ENCODE results near the gene CTBP2.

DNA sequence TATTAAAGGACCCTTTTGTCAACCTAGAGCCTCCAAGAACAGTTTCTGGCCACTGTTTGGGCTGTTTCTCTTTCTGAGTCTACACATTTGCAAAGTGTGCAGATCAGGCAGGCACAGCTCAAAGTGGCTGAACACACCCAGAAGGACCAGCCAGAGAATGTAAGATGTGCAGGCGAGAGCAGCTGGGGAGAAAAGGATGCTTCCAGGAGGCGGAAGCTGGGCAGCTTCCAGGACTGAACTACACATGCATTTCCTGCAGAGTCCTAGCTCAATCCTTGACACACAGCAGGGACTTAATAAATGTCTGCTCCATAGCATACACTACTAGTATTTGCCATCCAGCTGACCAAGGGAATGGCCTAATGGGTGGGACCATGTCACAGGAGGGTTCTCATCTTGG, 70.9 kb downstream of the CTBP2 start:
- TF ChIP-seq, protein P1, sequence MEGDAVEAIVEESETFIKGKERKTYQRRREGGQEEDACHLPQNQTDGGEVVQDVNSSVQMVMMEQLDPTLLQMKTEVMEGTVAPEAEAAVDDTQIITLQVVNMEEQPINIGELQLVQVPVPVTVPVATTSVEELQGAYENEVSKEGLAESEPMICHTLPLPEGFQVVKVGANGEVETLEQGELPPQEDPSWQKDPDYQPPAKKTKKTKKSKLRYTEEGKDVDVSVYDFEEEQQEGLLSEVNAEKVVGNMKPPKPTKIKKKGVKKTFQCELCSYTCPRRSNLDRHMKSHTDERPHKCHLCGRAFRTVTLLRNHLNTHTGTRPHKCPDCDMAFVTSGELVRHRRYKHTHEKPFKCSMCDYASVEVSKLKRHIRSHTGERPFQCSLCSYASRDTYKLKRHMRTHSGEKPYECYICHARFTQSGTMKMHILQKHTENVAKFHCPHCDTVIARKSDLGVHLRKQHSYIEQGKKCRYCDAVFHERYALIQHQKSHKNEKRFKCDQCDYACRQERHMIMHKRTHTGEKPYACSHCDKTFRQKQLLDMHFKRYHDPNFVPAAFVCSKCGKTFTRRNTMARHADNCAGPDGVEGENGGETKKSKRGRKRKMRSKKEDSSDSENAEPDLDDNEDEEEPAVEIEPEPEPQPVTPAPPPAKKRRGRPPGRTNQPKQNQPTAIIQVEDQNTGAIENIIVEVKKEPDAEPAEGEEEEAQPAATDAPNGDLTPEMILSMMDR (IDR thresholded peaks at IDR 0.05) = no peak
- TF ChIP-seq, protein P2, sequence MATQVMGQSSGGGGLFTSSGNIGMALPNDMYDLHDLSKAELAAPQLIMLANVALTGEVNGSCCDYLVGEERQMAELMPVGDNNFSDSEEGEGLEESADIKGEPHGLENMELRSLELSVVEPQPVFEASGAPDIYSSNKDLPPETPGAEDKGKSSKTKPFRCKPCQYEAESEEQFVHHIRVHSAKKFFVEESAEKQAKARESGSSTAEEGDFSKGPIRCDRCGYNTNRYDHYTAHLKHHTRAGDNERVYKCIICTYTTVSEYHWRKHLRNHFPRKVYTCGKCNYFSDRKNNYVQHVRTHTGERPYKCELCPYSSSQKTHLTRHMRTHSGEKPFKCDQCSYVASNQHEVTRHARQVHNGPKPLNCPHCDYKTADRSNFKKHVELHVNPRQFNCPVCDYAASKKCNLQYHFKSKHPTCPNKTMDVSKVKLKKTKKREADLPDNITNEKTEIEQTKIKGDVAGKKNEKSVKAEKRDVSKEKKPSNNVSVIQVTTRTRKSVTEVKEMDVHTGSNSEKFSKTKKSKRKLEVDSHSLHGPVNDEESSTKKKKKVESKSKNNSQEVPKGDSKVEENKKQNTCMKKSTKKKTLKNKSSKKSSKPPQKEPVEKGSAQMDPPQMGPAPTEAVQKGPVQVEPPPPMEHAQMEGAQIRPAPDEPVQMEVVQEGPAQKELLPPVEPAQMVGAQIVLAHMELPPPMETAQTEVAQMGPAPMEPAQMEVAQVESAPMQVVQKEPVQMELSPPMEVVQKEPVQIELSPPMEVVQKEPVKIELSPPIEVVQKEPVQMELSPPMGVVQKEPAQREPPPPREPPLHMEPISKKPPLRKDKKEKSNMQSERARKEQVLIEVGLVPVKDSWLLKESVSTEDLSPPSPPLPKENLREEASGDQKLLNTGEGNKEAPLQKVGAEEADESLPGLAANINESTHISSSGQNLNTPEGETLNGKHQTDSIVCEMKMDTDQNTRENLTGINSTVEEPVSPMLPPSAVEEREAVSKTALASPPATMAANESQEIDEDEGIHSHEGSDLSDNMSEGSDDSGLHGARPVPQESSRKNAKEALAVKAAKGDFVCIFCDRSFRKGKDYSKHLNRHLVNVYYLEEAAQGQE (IDR thresholded peaks at IDR 0.05; ENCODE audit: insufficient read depth in 1 of 2, low read depth in 2 of 2, low read length in 1 of 2) = no peak
- no peak for TF ChIP-seq POLR2AphosphoS5 (IDR thresholded peaks at IDR 0.05; ENCODE audit: low read depth, low read length)

All from Panc1 (cell line).